ENCODE results near the gene CD83.

The CD83 gene

DNA sequence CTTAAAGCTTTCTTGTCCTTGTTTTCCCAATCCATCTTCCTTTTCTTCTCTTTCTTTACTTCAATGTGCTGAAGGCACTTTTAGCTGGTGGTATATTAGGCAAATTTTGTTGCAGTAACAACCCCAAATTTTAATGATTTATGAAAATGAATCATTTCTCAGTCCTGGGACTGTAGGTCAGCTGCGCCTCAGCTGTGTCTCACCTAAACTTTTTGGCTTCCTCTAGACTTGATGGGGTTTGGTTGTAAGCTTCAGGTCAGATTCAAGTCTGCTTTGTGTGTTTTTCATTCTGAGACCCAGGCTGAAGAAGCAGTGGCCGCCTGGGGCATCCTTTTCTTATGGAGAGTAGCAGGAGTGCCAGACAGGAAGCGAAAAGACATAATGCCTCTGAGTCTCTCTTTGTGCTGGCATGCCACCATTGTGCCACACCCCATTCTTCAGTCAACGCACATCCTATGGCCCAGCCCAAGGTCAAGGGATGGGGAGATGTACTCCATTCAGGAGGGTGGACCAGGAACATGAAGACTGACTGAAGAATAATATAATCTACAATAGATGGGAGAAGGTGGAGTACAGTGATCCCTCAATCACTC, 28.9 kb upstream of the CD83 start:
- Histone ChIP-seq H3K27ac (no peak overlapping the region), H3K4me3 (no peak overlapping the region)

DNA sequence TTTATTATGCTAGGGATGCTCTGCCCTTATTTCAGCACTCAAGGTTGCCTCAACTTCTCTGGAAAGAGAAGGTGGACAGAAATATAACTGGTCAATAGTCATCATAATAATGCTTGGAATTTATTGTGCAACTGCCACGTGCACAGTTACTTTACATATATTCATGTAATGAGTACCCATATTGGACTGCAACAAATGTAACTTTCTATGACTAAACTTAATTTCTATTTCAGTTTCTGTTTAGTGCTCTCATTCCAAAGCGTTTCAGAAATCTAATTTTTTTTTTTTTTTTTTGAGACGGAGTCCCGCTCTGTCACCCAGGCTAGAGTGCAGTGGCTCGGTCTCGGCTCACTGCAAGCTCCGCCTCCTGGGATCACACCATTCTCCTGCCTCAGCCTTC, 28.3 kb upstream of the CD83 start:
- Histone ChIP-seq H3K4me3 (no peak overlapping the region), H3K27ac (no peak overlapping the region)

DNA sequence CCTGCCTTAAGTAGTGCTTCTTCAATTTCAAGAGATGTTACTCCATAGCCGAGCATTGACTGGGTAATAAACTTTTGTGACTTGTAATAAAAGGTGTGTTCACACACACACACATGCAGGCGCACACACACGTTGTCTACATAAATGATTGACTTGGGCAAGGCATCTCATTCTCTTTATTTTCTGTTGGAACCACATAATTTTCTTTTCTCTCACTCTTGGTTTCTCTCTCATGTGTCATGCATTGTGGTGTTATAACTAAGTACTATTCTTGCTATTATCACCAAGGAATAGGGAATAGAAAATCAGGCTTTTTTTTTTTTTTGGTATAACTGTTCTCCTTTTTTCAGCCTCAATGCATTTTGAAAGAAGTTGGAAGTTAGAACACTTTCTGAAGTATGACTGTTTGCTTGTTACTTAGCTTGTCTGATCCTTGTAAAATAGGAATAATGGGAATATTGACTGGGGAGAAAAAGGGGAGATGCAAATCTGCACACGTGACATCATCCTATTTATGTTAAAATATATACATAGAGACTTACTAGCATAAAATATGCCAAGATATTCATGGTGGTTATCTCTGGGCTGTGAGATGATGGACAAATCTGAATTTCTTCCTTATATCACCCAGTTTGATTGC, 26.1 kb upstream of the CD83 start:
- H3K27ac ChIP-seq = peak overlapping the region in 1 of 21 experiments; percentile 40
- no peak overlapping the region for H3K4me3 ChIP-seq

GRCh38 chr6:14092316-14092715, 25.3 kb upstream of the CD83 start:
- no peak overlapping the region for H3K4me3 ChIP-seq
- peak overlapping the region in 1 of 21 experiments; percentile 40 for H3K27ac ChIP-seq

- Histone ChIP-seq H3K27ac (peak overlapping the region in 5 of 21 experiments; percentile 10 to 67 (median 26)), H3K4me3 (no peak overlapping the region)
Measured at GRCh38 chr6:14092838-14093789, 24.5 kb upstream of the CD83 start.

DNA sequence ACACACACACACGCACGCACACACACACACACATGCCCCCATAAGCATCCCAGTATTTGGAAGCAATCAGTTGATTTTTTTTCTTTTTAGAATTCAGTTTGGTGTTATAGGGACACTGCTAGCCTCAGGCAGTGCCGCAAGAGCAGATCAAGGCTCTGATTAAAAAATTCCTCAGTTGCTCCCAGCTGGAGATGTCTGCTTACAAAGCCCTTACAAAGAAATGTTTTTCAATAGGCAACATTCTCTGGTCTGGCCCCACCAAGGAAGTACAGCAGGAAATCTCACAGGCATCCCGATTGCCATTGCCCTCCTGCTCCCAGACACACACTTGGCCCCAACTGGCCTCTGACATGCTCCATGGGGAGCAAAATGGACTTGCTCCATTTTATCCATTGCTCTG, 22.9 kb upstream of the CD83 start:
- H3K27ac ChIP-seq = peak overlapping the region in 3 of 21 experiments; percentile 44 to 76 (median 67)

DNA sequence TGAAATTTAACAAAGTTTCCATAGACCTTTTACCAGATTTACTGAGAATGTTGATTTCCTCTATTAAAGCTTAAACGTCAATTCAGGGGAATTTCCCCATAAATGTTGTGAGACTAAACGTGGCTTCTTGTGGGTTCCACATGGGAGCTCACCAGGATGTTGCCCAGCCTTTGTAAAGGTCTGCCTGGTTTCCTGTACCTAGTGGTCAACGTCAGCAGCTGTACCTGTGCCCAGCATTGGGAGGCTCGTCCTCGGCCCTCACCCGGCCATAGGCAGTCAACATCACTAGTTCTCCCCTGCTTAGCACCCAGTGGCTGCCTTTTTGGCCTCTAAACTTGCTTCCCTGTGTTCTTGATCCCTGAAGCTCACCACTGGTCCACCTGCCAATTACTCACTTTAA, 22.1 kb upstream of the CD83 start:
- Histone ChIP-seq H3K27ac (peak overlapping the region in 3 of 21 experiments; percentile 44 to 67 (median 61)), H3K4me3 (no peak overlapping the region)

More for the DNA sequence above, 22.9 kb upstream of the CD83 start:
- H3K4me3 ChIP-seq = no peak overlapping the region

DNA sequence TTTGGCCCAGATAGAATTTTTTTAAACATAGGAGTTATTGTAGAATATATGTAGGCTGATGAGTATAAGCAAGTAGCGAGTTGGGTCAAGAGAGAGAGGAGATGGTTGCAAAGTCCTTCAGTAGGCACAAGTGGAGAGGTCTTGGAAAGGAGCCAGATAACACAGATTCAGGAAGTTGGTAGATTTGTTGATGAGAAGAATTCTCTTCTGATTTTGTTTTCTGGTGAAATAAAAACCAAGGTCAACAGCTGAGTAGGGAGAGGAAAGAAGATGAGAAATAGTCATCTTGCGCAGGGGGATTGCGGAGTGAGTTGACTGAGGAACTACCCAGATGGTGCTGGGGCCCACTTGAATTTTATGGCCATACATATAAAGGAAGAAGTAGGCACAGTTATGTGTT, 17.4 kb upstream of the CD83 start:
- Histone ChIP-seq H3K4me3 (no peak overlapping the region), H3K27ac (no peak overlapping the region)

GRCh38 chr6:14100966-14101365, 16.6 kb upstream of the CD83 start:
- Histone ChIP-seq H3K4me3 (no peak overlapping the region), H3K27ac (no peak overlapping the region)

- Histone ChIP-seq H3K27ac (no peak overlapping the region), H3K4me3 (no peak overlapping the region)
Measured at GRCh38 chr6:14102383-14102782, 15.2 kb upstream of the CD83 start.

GRCh38 chr6:14105547-14105946, 12.0 kb upstream of the CD83 start:
- Histone ChIP-seq H3K4me3 (no peak overlapping the region), H3K27ac (no peak overlapping the region)

- Histone ChIP-seq H3K4me3 (no peak overlapping the region), H3K27ac (no peak overlapping the region)
Measured at GRCh38 chr6:14107000-14107399, 10.6 kb upstream of the CD83 start.

DNA sequence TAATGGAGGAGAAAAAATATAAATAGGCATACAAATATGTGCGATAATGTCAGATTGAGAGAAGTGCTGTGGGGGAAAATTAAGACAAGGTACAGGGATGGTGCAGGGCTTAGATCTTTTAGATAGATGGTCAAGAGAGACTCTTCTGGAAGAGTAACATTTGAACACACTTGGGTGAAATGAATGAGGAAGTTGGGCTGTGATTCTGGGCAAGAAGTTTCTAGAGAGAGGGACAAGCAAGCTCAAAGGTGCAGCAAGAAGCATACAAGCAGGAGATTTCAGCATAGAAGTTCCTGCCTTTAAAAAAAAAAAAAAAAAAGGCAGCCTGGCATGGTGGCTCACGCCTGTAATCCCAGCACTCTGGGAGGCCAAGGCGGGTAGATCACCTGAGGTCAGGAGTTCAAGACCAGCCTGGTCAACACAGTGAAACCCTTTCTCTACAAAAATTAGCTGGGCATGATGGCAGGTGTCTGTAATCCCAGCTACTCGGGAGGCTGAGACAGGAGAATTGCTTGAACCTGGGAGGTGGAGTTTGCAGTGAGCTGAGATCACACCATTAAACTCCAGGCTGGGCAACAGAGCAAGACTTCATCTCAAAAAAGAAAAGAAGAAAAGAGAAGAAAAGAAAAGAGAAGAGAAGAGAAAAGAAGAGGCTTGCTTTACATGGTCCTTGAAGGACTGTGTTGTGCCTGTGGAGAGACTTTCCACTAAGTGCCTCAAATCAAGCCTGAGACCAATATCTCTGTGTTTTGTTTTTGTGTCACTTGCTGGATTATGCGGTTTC, 9.7 kb upstream of the CD83 start:
- H3K27ac ChIP-seq = peak overlapping the region in 6 of 21 experiments; percentile 30 to 65 (median 33)

GRCh38 chr6:14108571-14109410, 8.8 kb upstream of the CD83 start:
- Histone ChIP-seq H3K27ac (peak overlapping the region in 9 of 21 experiments; percentile 7 to 65 (median 34)), H3K4me3 (no peak overlapping the region)

More for the DNA sequence above, 9.7 kb upstream of the CD83 start:
- no peak overlapping the region for H3K4me3 ChIP-seq

DNA sequence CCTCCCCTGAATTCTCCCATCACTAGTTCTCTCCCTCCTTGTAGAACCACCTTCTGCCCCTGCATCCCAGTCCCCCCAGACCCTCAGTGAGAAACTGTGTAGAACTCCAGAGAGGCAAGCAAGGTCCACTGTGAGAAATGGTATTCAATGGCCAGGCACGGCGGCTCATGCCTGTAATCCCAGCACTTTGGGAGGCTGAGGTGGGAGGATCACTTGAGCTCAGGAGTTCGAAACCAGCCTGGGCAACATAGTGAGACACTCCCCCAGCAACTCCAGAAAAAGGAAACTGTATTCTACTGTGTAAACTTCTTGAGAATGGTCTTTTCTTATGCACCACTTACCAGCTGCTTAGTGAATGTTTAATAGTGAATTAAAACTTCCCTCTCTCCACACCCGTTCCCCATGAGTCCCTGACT, 8.2 kb upstream of the CD83 start:
- Histone ChIP-seq H3K27ac (peak overlapping the region in 5 of 21 experiments; percentile 33 to 59 (median 35)), H3K4me3 (no peak overlapping the region)

GRCh38 chr6:14110001-14110818, 7.4 kb upstream of the CD83 start:
- peak overlapping the region in 2 of 21 experiments; percentile 35 to 59 for H3K27ac ChIP-seq
- H3K4me3 ChIP-seq = no peak overlapping the region

GRCh38 chr6:14113976-14114375, 3.6 kb upstream of the CD83 start:
- H3K27ac ChIP-seq = no peak overlapping the region
- no peak overlapping the region for H3K4me3 ChIP-seq

DNA sequence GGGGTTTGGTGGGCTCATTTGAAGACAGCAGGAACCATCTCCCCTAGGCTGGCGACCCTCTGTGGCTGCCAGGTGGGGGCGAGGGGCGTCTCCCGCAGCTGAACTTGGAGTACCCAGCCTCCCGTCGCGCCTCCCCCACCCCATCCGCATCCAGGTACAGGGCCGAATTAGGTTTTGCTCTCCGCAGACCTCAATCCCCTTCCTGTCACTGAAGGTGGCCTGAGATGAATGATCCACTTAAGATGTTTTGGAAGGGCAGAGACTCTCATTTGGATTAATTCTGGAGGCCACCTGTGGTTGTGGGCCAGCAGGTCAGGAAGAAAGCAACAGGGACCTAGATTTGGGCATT, 493 bp downstream of the CD83 start:
- H3K27ac ChIP-seq = peak overlapping the region in 20 of 21 experiments; percentile 14 to 89 (median 74)
- peak overlapping the region; percentile 52 to 79 (median 56) for H3K4me3 ChIP-seq
